SK-N-SH (cell line): ENCODE results near the gene IL17RA.

ENCODE experiments used
- EZH2phosphoT487 ChIP-seq: fragments of 200-600 bp; sonication (generic); IDR thresholded peaks from 2 replicates; pipeline ENCODE4 v1.6.1; 2017; ENCODE audit warnings: low read depth, mixed run types, mild to moderate bottlenecking, antibody characterized with exemption, moderate library complexity, borderline replicate concordance
- JUND ChIP-seq: IDR thresholded peaks from 2 replicates; pipeline ENCODE4 v1.4.0; 2012
- MXI1 ChIP-seq: IDR thresholded peaks from 2 replicates; pipeline ENCODE4 v1.6.1; 2012; ENCODE audit warnings: mild to moderate bottlenecking, low read depth, low read length, improper control_type of control experiment
- YY1 ChIP-seq: IDR thresholded peaks from 2 replicates; pipeline ENCODE4 v1.4.0; 2012; ENCODE audit warnings: low read depth, mild to moderate bottlenecking
- TF ChIP-seq, protein P1 (sequence below): fragments of 200-600 bp; sonication (generic); IDR thresholded peaks from 2 replicates; pipeline ENCODE4 v1.6.1; 2017; ENCODE audit warnings: antibody characterized with exemption, mild to moderate bottlenecking, moderate library complexity

DNA sequence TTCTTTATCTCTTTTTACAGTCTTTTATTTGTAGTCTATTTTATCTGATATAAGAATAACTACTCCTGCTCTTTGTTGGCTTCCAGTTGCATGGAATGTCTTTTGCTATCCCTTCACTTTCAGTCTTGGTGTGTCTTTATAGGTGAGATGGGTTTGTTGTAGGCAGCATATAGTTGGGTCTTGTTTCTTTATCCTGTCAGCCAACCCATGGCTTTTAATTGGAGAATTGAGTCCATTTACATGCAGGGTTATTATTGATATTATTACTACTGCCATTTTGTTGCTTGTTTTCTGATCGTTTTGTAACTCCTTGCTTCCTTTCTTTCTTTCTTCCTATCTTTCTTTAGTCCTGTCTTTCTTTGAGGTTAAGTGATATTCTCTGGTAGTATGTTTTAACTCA lies 11.9 kb upstream of the IL17RA start:
- TF ChIP-seq, protein P1, sequence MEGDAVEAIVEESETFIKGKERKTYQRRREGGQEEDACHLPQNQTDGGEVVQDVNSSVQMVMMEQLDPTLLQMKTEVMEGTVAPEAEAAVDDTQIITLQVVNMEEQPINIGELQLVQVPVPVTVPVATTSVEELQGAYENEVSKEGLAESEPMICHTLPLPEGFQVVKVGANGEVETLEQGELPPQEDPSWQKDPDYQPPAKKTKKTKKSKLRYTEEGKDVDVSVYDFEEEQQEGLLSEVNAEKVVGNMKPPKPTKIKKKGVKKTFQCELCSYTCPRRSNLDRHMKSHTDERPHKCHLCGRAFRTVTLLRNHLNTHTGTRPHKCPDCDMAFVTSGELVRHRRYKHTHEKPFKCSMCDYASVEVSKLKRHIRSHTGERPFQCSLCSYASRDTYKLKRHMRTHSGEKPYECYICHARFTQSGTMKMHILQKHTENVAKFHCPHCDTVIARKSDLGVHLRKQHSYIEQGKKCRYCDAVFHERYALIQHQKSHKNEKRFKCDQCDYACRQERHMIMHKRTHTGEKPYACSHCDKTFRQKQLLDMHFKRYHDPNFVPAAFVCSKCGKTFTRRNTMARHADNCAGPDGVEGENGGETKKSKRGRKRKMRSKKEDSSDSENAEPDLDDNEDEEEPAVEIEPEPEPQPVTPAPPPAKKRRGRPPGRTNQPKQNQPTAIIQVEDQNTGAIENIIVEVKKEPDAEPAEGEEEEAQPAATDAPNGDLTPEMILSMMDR = no peak
- TF ChIP-seq EZH2phosphoT487 (no peak), MXI1 (no peak), YY1 (no peak), JUND (no peak)
